WERI-Rb-1 (cell line): ENCODE measurements around the gene ULK1.

Source experiments
- DNase-seq: peaks from one replicate; pipeline ENCODE4 v3.0.0-alpha.2; 2020
- H3K27ac ChIP-seq: fragments of 250-450 bp; sonication (Bioruptor Pico); 2 replicates; pipeline ENCODE4 v1.5.1; 2020; ENCODE audit warnings: mild to moderate bottlenecking, moderate library complexity
- H3K27me3 ChIP-seq: fragments of 250-450 bp; sonication (Bioruptor Pico); 2 replicates; pipeline ENCODE4 v1.5.1; 2021; ENCODE audit warnings: mild to moderate bottlenecking, low read depth, moderate library complexity; ENCODE audit not compliant: insufficient read depth, severe bottlenecking
- H3K36me3 ChIP-seq: fragments of 250-450 bp; sonication (Bioruptor Pico); 2 replicates; pipeline ENCODE4 v1.5.1; 2020; ENCODE audit warnings: mild to moderate bottlenecking, moderate library complexity
- H3K4me3 ChIP-seq: 2 replicates; pipeline ENCODE4 v1.5.1; 2011; ENCODE audit warnings: low read depth, mild to moderate bottlenecking, control low read depth, low read length
- H3K9me3 ChIP-seq: fragments of 250-450 bp; sonication (Bioruptor Pico); 2 replicates; pipeline ENCODE4 v1.5.1; 2021; ENCODE audit warnings: mild to moderate bottlenecking, moderate library complexity; ENCODE audit not compliant: severe bottlenecking
- CTCF ChIP-seq: IDR thresholded peaks from 2 replicates; pipeline ENCODE4 v1.5.1; 2011; ENCODE audit warnings: low read depth, mild to moderate bottlenecking, control low read depth, inconsistent platforms, low read length

The ULK1 gene

GRCh38 chr12:131897276-131897675 lies 2.9 kb downstream of the ULK1 start:
- Histone ChIP-seq H3K36me3 (peaks cover 17% of the 10 kb centered on the region), H3K27me3 (no peaks in the 10 kb centered on the region), H3K9me3 (no peaks in the 10 kb centered on the region), H3K27ac (no peak overlapping the region), H3K4me3 (no peak overlapping the region)
- no peak for DNase-seq
- no peak for TF ChIP-seq CTCF

- Histone ChIP-seq H3K27me3 (no peaks in the 10 kb centered on the region), H3K9me3 (no peaks in the 10 kb centered on the region), H3K27ac (no peak overlapping the region), H3K36me3 (peaks cover 17% of the 10 kb centered on the region), H3K4me3 (no peak overlapping the region)
- TF ChIP-seq CTCF, result no peak
- no peak for DNase-seq
Measured at GRCh38 chr12:131897875-131898274, 3.5 kb downstream of the ULK1 start.

- H3K4me3 ChIP-seq, result no peak overlapping the region
- H3K27ac ChIP-seq, result no peak overlapping the region
- H3K27me3 ChIP-seq, result no peaks in the 10 kb centered on the region
- no peaks in the 10 kb centered on the region for H3K9me3 ChIP-seq
- H3K36me3 ChIP-seq, result peaks cover 17% of the 10 kb centered on the region
- DNase-seq, result no peak
- no peak for TF ChIP-seq CTCF
Measured at GRCh38 chr12:131900397-131900796, 6.0 kb downstream of the ULK1 start.

- Histone ChIP-seq H3K9me3 (no peaks in the 10 kb centered on the region), H3K36me3 (peaks cover 20% of the 10 kb centered on the region), H3K4me3 (no peak overlapping the region), H3K27ac (no peak overlapping the region), H3K27me3 (no peaks in the 10 kb centered on the region)
- DNase-seq, result no peak
- no peak for TF ChIP-seq CTCF
Measured at GRCh38 chr12:131901431-131902331, 7.3 kb downstream of the ULK1 start.

GRCh38 chr12:131902332-131903241 lies 8.2 kb downstream of the ULK1 start:
- Histone ChIP-seq H3K27me3 (no peaks in the 10 kb centered on the region), H3K9me3 (no peaks in the 10 kb centered on the region), H3K4me3 (no peak overlapping the region), H3K36me3 (peaks cover 16% of the 10 kb centered on the region), H3K27ac (no peak overlapping the region)
- no peak for DNase-seq
- no peak for TF ChIP-seq CTCF
